ENCODE results near the gene HDAC4. TPM values are rescaled to one million over a fixed set of nuclear protein-coding genes. Genes with fewer than 3 reads are reported as not detected.
"Not testable (repeated sequence)": the region's sequence is repeated elsewhere in the genome, so short reads cannot be mapped to it uniquely, and the experiment has no call there.

The HDAC4 gene
- total and polyA plus RNA-seq, 7 donors, result 7.9 to 329 (median 129) TPM

GRCh38 chr2:239178954-239179353 lies 221.9 kb downstream of the HDAC4 start:
- peaks cover 5 to 95% of the 10 kb centered on the region in 2 donors for H3K36me3 ChIP-seq (ENCODE audit: insufficient read depth in 1 of 2, low read depth in 1 of 2)
- TF ChIP-seq CTCF (IDR thresholded peaks at IDR 0.05), result no peak
- peak in 1 of 2 donors; percentile 40 for DNase-seq
- no peak overlapping the region for H3K4me3 ChIP-seq
- no peaks in the 10 kb centered on the region for H3K4me1 ChIP-seq
- no peak for ATAC-seq
- H3K9me3 ChIP-seq, result no peaks in the 10 kb centered on the region
- 96 to 99% (median 97%) methylated on average over 25 to 26 of the region's 26 CpGs for WGBS, 3 donors
- intact Hi-C loops (cut with DNase I), result no loop called here
- no peaks in the 10 kb centered on the region for H3K27me3 ChIP-seq (ENCODE audit: insufficient read depth in 3 of 3, low read length in 2 of 3)
- no peak overlapping the region for H3K27ac ChIP-seq

GRCh38 chr2:239178484-239178883 lies 222.3 kb downstream of the HDAC4 start:
- Histone ChIP-seq H3K36me3 (ENCODE audit: insufficient read depth in 1 of 2, low read depth in 1 of 2) (peaks cover 5 to 92% of the 10 kb centered on the region in 2 donors), H3K4me1 (no peaks in the 10 kb centered on the region), H3K27me3 (ENCODE audit: insufficient read depth in 3 of 3, low read length in 2 of 3) (no peaks in the 10 kb centered on the region), H3K9me3 (no peaks in the 10 kb centered on the region), H3K4me3 (no peak overlapping the region), H3K27ac (no peak overlapping the region)
- DNase-seq (no peak), ATAC-seq (no peak)
- 96 to 97% (median 96%) methylated on average over 10 of the region's 10 CpGs for WGBS, 3 donors
- no peak for TF ChIP-seq CTCF (IDR thresholded peaks at IDR 0.05)
- intact Hi-C loops (cut with DNase I), result no loop called here

GRCh38 chr2:239177908-239178307 lies 222.9 kb downstream of the HDAC4 start:
- DNase-seq, result no peak

GRCh38 chr2:239177325-239177724 lies 223.5 kb downstream of the HDAC4 start:
- H3K27me3 ChIP-seq (ENCODE audit: insufficient read depth in 3 of 3, low read length in 2 of 3), result no peaks in the 10 kb centered on the region
- peaks cover 5% of the 10 kb centered on the region for H3K9me3 ChIP-seq
- H3K27ac ChIP-seq, result no peak overlapping the region
- no peaks in the 10 kb centered on the region for H3K4me1 ChIP-seq
- 91 to 99% (median 92%) methylated on average over 11 of the region's 11 CpGs for WGBS, 3 donors
- intact Hi-C loops (cut with DNase I), result no loop called here
- DNase-seq (peak in 1 of 2 donors; percentile 44), ATAC-seq (no peak)
- TF ChIP-seq CTCF (IDR thresholded peaks at IDR 0.05), result no peak
- H3K36me3 ChIP-seq (ENCODE audit: insufficient read depth in 1 of 2, low read depth in 1 of 2), result peaks cover 5 to 82% of the 10 kb centered on the region in 2 donors
- H3K4me3 ChIP-seq, result no peak overlapping the region

More at GRCh38 chr2:239177908-239178307, 222.9 kb downstream of the HDAC4 start:
- H3K27ac ChIP-seq, result peak overlapping the region; percentile 4
- WGBS, 3 donors, result 95 to 97% (median 96%) methylated on average over 17 of the region's 17 CpGs
- H3K9me3 ChIP-seq, result no peaks in the 10 kb centered on the region
- no peak for TF ChIP-seq CTCF (IDR thresholded peaks at IDR 0.05)
- intact Hi-C loops (cut with DNase I), result no loop called here
- no peaks in the 10 kb centered on the region for H3K27me3 ChIP-seq (ENCODE audit: insufficient read depth in 3 of 3, low read length in 2 of 3)
- peak in 1 of 4 donors; percentile 12 for ATAC-seq
- H3K4me1 ChIP-seq, result no peaks in the 10 kb centered on the region
- H3K4me3 ChIP-seq, result no peak overlapping the region
- peaks cover 5 to 88% of the 10 kb centered on the region in 2 donors for H3K36me3 ChIP-seq (ENCODE audit: insufficient read depth in 1 of 2, low read depth in 1 of 2)

GRCh38 chr2:239176138-239176803 lies 224.5 kb downstream of the HDAC4 start:
- DNase-seq, result peak in 1 of 2 donors; percentile 37
- ATAC-seq, result peak in 1 of 4 donors; percentile 19

More at GRCh38 chr2:239176138-239176803, 224.5 kb downstream of the HDAC4 start:
- H3K27ac ChIP-seq; H3K4me1 ChIP-seq; H3K27me3 ChIP-seq (ENCODE audit: insufficient read depth in 3 of 3, low read length in 2 of 3); intact Hi-C loops (cut with DNase I); H3K4me3 ChIP-seq: not testable (repeated sequence)
- peaks cover 13% of the 10 kb centered on the region for H3K9me3 ChIP-seq
- WGBS, 3 donors, result 83 to 93% (median 91%) methylated on average over 16 to 21 of the region's 23 CpGs
- peaks cover 5 to 75% of the 10 kb centered on the region in 2 donors for H3K36me3 ChIP-seq (ENCODE audit: insufficient read depth in 1 of 2, low read depth in 1 of 2)

All from psoas muscle (tissue), 8 donors.